ENCODE data around the gene CYTL1. TPM values are rescaled to one million over a fixed set of nuclear protein-coding genes. Genes with fewer than 3 reads are reported as not detected.

The CYTL1 gene
- total RNA-seq, 2 experiments from 2014 or later = not detected

DNA sequence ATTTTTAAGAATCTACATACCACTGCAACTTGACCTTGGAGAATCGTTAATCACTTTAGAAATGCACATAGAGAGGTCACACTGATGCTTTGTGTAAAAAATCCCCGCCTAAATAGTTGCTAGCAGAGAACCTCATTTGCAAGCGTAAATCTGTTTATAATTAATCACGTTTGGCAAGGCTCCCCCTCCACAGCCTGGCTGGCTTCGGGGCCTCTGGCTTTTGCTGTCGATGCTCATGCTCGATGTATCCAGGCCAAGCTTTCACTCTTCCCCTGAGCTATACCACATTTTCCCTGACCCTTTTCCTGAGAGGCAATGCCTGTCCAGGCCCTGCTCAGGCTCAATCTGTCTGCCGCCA is 23.4 kb downstream of the CYTL1 start:
- Mint-ChIP-seq H3K36me3 (no peaks in the 10 kb centered on the region), H3K27ac (no peak overlapping the region), H3K4me3 (no peak overlapping the region), H3K9me3 (no peaks in the 10 kb centered on the region), H3K4me1 (peaks cover 4% of the 10 kb centered on the region), H3K27me3 (peaks cover 25% of the 10 kb centered on the region)
- DNase-seq = no peak

DNA sequence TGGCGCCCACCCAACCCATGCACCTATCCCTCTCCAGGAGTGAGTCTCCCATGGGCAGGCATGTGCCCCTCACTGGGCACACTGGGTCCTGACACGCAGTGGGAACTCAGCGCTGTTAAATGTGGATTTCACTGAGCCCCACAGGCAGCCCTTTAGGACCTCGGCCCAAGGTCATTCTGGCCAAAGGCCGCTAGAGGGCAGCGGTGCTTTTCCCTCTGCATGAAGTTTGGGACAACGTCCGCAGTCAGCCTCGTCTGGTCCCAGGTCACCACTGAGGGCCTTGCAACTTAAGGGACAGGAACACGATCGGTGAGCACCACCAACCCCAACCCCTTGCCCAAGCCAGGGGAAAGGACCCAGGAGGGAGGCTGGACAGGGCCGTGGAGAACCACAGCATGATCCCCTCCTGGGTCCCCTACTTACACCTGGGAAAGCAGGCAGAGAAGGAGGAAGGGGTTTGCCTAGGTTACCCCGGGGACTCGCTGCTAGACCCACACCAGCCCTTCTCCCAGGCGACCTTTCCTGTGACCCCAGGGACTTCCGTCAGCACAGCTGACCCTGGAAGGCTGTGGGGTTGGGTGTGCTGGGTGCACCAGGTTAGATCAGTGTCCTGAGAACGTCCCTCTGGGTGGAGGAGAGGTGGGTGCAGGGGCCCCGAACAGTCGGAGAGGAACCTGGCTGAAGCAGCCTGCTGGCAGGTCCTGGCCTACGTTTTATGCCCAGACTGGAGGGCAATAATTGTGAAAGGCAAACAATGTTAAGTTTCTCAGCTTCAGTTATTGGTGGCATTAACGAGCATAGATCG is 24.0 kb downstream of the CYTL1 start:
- peak; percentile 52 for DNase-seq
- Mint-ChIP-seq H3K4me1 (peaks cover 4% of the 10 kb centered on the region), H3K36me3 (no peaks in the 10 kb centered on the region), H3K9me3 (no peaks in the 10 kb centered on the region), H3K4me3 (no peak overlapping the region), H3K27me3 (peaks cover 25% of the 10 kb centered on the region), H3K27ac (no peak overlapping the region)

DNA sequence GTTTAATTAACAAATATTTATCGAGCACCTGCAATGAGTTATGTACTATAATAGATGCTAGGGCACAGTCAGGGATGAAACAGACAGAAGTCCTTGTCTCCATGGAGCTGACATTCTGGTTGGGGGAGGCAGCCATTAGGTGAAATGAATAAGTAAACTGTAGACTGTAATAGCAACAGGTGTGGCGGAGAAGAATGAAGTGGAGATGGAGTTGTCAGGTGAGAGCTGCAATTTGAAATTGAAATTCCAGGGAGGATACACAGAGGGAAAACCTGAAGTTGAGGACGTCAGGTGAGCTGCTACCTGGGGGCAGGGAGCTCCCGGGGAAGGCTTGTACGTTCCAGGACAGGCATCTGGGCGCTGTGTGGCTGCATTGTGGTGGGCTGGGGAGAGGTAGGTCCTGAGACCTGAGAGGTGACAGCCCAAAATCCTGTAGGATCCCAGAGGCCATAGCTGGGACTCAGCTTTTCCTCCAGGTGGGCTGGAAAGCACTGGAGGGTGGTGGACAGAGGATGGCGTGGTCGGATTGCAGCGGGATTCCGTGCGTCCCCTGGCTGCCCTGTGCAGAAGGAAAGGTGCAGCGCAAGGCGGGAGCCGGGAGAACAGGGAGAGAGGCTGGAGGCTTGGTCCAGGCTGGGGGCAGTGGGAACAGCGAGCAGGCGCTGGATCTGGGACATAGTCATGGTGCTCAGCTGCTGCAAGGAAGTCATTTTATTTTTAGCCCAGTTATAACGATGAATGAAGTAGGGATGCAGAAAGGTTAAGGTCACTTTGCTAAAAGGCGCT is 24.8 kb downstream of the CYTL1 start:
- Mint-ChIP-seq H3K9me3 (no peaks in the 10 kb centered on the region), H3K4me3 (no peak overlapping the region), H3K27ac (no peak overlapping the region), H3K27me3 (peaks cover 24% of the 10 kb centered on the region), H3K4me1 (peaks cover 4% of the 10 kb centered on the region), H3K36me3 (no peaks in the 10 kb centered on the region)
- no peak for DNase-seq

DNA sequence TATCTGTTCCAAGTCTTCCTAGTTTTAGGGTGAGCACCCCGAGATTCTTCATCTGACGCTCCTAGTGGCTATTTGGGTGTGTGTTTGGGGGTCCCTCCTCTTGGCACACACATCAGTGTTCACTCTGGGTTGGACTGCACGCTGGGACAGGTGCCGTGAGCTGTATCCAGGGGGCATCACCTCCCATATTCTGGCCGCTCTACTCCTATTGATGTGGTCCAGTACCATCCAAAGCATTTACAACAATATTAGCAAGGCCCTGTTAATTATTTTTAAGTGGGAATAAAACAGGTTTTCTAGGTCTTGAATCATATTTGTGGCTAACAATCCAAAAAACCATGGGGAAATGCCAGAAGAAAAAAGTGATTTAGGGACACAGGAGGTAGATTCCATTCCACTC is 26.4 kb downstream of the CYTL1 start:
- Mint-ChIP-seq H3K9me3 (no peaks in the 10 kb centered on the region), H3K36me3 (no peaks in the 10 kb centered on the region), H3K4me3 (no peak overlapping the region), H3K4me1 (peaks cover 4% of the 10 kb centered on the region), H3K27me3 (peaks cover 16% of the 10 kb centered on the region), H3K27ac (no peak overlapping the region)
- no peak for DNase-seq

DNA sequence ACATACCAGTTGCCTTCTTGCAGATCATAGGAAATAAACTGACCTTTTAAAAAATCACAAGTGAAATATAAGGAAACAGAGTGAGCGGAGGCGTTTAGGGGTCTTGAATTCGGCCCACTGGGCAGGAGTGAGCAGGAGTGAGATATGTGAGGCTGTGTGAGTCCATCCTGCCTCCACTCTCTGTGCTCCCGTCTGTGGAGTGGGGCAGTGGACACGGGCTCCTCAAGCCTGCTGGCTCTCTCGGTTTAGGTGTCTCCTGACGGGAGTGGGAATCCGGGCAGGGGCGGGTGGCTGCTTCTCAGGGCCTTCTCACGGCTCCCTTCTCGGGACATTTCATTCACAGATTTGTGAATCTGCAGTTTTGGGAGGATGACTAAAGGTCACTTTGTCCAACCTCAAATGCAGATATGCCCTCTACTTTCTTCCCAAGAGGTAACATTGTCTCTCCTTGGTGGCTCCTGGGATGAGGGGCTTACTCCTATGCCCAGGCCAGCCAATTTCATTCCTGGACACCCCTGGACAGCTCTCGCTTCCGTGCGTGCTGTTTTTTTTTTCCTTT is 27.6 kb downstream of the CYTL1 start:
- no peak for DNase-seq
- H3K9me3 Mint-ChIP-seq = no peaks in the 10 kb centered on the region

DNA sequence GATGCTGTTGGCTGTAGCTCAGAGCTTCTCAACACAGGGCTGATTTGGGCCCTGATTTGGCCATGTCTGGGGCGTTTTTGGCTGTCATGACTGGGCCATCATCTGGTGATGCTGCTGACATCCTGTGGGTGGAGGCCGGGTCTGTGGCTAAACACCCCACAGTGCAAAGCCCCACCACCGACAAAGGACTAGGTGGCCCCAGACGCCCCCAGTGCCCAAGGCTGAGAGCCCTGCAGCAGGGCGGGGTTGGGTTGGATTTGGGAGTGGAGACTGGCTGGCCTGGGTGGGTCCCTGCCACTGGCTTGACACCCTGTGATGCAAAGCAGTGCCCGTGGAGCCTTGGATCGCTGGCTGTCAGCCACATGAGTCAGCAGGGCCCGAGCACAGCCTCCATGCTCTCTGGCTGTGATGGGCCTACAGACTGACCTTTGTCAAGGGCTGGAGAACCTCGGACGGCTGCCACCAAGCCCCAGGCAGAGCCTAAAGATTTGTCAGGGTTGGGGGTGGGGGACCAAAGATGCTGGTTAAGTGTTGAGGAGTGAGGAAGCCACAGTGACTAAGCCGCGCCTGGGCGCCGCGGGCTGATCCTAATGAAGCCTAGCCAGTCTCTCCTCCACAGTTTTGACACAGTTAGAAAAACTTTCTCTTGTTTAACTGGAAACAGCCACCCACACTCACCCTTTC is 28.3 kb downstream of the CYTL1 start:
- H3K9me3 Mint-ChIP-seq = no peaks in the 10 kb centered on the region
- peaks cover 4% of the 10 kb centered on the region for H3K4me1 Mint-ChIP-seq
- peaks cover 12% of the 10 kb centered on the region for H3K27me3 Mint-ChIP-seq
- no peak for DNase-seq
- H3K36me3 Mint-ChIP-seq = no peaks in the 10 kb centered on the region
- no peak overlapping the region for H3K4me3 Mint-ChIP-seq
- no peak overlapping the region for H3K27ac Mint-ChIP-seq

More for the DNA sequence above, 27.6 kb downstream of the CYTL1 start:
- no peak overlapping the region for H3K4me3 Mint-ChIP-seq
- H3K4me1 Mint-ChIP-seq = peaks cover 4% of the 10 kb centered on the region
- H3K27ac Mint-ChIP-seq = no peak overlapping the region
- peaks cover 15% of the 10 kb centered on the region for H3K27me3 Mint-ChIP-seq
- H3K36me3 Mint-ChIP-seq = no peaks in the 10 kb centered on the region

DNA sequence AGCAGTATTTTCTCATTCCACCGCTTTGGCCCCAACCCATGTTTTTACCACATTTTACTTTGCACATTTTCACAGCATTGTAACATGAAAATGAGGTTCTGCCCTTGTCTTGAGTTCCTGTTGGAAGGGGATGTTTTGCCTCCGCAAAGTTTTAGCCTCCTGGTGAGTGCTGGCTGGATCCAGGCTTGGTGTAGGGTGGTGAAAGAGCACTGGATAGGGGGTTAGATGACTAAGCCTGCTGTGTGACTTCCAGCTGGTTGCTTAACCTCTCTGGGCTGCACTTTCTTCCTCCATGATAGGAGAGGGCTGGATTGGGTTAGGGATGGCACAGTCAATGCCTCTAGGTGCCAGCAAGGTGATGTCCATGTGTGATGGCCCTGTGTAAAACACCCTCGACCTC is 28.9 kb downstream of the CYTL1 start:
- H3K9me3 Mint-ChIP-seq = no peaks in the 10 kb centered on the region
- no peak overlapping the region for H3K27ac Mint-ChIP-seq
- no peaks in the 10 kb centered on the region for H3K36me3 Mint-ChIP-seq
- no peak for DNase-seq
- peaks cover 4% of the 10 kb centered on the region for H3K4me1 Mint-ChIP-seq
- H3K27me3 Mint-ChIP-seq = peaks cover 12% of the 10 kb centered on the region
- no peak overlapping the region for H3K4me3 Mint-ChIP-seq

DNA sequence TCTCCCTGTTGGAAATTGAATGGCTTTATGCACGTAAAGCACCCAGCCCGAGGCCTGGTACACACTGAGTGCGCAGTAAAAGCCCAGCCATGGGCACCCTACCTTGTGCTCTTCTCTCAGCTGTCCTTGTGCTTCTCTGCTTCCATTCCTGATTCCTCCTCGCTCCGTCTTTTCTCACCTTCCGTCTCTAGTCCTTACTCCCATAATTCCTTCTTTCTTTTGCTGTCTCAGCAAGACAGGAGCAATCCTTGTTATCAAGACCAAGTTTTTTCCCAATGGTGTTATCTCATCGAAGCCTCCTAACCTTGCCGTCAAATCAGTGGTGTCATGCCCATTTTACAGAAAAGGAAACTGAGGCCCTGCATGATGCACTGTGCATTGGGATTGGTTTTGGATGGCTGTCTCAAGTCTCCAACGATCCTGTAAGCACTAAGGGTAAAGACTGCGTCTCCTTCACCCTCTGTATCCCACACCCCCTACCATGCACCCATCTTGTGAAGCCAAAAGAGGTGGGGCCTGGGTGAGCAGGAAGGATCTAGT is 30.1 kb downstream of the CYTL1 start:
- DNase-seq = no peak
- Mint-ChIP-seq H3K4me1 (peaks cover 4% of the 10 kb centered on the region), H3K9me3 (no peaks in the 10 kb centered on the region), H3K27ac (no peak overlapping the region), H3K36me3 (no peaks in the 10 kb centered on the region), H3K4me3 (no peak overlapping the region), H3K27me3 (peaks cover under 1% of the 10 kb centered on the region)

DNA sequence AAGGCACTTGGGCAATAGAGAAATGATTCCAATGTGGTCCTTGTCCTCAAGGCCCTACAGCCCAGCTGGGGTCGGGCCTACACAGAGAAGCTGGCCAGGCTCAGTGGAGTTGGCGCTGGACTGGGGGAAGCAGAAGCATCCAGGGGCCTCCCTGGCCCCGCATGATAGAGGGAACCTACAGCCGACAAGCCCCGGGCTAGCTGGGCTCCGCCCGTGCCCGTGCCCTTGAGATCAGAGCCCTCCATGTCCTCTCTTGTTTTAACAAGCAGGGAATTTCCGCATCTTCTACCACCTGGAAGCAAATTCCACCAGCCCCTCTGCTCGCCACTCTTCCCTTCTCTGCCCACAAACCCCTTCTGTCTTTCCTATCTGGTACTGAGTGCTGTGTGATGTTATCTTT is 31.6 kb downstream of the CYTL1 start:
- Mint-ChIP-seq H3K27ac (no peak overlapping the region), H3K4me1 (peaks cover 4% of the 10 kb centered on the region), H3K9me3 (no peaks in the 10 kb centered on the region), H3K36me3 (no peaks in the 10 kb centered on the region), H3K27me3 (no peaks in the 10 kb centered on the region), H3K4me3 (no peak overlapping the region)
- no peak for DNase-seq

DNA sequence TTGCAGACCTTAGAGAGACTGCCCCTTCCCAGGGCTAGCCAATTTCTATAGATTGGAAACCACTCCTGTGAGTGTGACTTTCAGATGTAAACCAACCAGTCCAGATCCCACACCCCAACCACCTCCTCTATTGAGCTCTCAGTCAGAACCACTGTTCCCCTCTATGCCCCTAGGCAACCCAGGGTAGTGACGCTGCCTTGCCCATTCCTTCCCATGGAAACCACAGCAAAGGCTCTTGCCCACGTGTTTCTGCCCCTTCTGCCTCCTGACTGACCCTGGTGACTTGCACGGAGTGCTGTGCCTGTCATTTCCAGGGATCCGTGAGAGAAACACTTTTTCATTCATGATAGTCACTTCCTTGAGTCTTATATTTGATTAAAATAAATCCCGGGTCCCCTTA is 32.4 kb downstream of the CYTL1 start:
- Mint-ChIP-seq H3K36me3 (no peaks in the 10 kb centered on the region), H3K4me3 (no peak overlapping the region), H3K9me3 (no peaks in the 10 kb centered on the region), H3K27ac (no peak overlapping the region), H3K4me1 (peaks cover 4% of the 10 kb centered on the region), H3K27me3 (no peaks in the 10 kb centered on the region)
- DNase-seq = no peak

DNA sequence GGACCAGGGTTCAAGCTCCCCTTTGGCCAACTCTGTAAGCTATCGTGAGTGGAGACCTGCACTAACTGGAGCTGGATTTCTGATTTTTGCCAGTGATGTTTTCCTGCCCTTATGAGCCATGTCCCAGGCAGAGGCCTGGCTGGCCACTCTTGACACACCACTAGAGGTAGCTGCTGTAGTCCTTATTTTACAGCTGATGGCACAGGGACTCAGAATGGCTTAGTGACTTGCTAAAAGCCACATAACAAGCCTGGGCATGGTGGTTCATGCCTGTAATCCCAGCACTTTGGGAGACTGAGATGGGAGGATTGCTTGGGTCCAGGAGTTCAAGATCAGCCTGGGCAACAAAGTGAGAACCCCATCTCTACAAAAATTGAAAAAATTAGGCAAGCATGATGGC is 33.4 kb downstream of the CYTL1 start:
- Mint-ChIP-seq H3K9me3 (no peaks in the 10 kb centered on the region), H3K27ac (no peak overlapping the region), H3K27me3 (no peaks in the 10 kb centered on the region), H3K36me3 (no peaks in the 10 kb centered on the region), H3K4me3 (no peak overlapping the region), H3K4me1 (no peaks in the 10 kb centered on the region)
- DNase-seq = no peak

DNA sequence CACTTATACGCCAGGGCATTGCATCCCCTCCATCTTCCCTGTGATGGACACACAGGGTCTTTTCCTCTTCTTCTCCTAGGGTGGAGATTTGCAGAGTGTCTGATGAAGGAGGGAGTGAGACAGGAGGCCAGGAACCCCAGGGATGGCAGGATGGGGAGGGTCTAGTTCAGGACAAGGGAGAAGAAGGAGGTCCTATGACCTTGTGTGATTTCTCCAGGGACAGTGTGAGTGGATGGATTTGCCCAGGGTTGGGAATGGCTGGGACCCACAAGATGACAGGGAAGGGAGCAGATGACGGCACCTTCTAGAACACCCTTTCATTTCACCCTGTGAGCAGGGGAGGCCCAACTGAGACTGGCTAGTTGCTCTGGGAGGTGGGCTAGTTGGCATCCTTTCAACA is 34.2 kb downstream of the CYTL1 start:
- Mint-ChIP-seq H3K4me3 (no peak overlapping the region), H3K27ac (no peak overlapping the region), H3K36me3 (no peaks in the 10 kb centered on the region), H3K4me1 (no peaks in the 10 kb centered on the region), H3K27me3 (no peaks in the 10 kb centered on the region), H3K9me3 (no peaks in the 10 kb centered on the region)
- no peak for DNase-seq

DNA sequence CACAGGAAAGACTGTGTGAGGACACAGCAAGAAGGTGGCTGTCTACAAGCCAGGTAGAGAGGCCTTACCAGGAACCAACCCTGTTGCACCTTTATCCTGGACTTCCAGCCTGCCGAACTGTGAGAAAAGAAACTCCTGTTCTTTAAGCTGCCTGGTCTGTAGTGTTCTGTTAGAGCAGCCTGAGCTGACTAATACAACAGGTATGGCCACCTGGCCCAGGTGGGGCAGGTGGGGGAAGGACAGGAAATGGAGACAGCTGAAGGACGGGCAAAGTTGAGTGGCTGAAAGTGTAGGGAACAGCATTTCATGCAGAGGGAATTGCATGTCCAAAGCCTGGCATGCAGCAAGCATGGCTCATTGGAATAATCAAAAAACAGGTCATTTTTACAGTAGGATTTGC is 35.1 kb downstream of the CYTL1 start:
- Mint-ChIP-seq H3K4me3 (no peak overlapping the region), H3K9me3 (no peaks in the 10 kb centered on the region), H3K4me1 (no peaks in the 10 kb centered on the region), H3K36me3 (no peaks in the 10 kb centered on the region), H3K27me3 (no peaks in the 10 kb centered on the region), H3K27ac (no peak overlapping the region)
- DNase-seq = no peak

DNA sequence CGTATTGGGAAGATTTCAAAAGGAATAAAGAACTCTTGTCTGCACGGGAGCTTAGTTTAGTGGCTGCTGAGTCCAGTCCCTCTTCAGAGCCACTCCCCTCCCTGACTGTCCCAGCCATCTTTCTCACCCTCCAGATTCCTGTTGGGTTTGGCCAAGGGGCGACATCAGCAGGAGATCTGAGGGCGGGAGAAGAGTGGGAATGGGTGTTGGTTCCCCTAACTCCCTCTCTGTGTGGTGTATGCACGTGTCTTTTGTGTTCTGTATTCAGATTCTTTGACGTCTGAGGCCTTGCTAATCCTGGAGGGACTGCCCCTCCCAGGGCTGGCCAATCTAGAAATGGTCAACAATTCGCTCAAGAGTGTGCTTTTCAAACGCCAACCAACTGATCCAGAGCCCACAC is 37.4 kb downstream of the CYTL1 start:
- Mint-ChIP-seq H3K27ac (no peak overlapping the region), H3K4me3 (no peak overlapping the region), H3K4me1 (no peaks in the 10 kb centered on the region), H3K36me3 (no peaks in the 10 kb centered on the region), H3K27me3 (no peaks in the 10 kb centered on the region), H3K9me3 (peaks cover 2% of the 10 kb centered on the region)
- DNase-seq = no peak

DNA sequence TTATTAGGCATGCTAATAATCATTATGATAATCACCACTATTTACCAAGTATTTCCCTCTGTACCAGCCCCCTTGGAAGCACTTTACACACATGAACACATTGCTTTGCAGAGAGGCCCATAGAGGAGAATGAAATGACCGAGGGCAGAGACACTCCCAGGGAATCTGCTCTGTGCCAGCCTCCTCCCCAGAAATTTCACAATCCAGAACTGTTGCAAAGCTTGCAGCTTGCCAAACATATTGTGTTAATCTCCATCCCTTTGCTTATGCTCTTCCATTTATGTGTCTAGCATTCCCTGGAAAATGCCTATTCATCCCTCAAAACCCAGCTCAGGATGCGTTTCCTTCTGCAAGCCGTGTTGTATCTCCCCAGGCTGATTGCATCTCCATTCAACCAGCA is 37.8 kb downstream of the CYTL1 start:
- Mint-ChIP-seq H3K4me3 (no peak overlapping the region), H3K36me3 (no peaks in the 10 kb centered on the region), H3K27ac (no peak overlapping the region), H3K9me3 (peaks cover 2% of the 10 kb centered on the region), H3K27me3 (no peaks in the 10 kb centered on the region), H3K4me1 (no peaks in the 10 kb centered on the region)
- DNase-seq = no peak
